Measurements from ENCODE around the gene HS2ST1. TPM values are rescaled to one million over a fixed set of nuclear protein-coding genes. Genes with fewer than 3 reads are reported as not detected.

The HS2ST1 gene
- total and polyA plus RNA-seq, 2 donors (not counting 3 experiments of a cell fraction or from before 2014, with no cell fraction given): 5.5 to 31.2 TPM

- no peaks in the 10 kb centered on the region for H3K36me3 ChIP-seq (ENCODE audit: control insufficient read depth in 2 of 2, extremely low read depth in 1 of 2, insufficient read depth in 2 of 2, low read length in 2 of 2)
- H3K4me1 ChIP-seq (ENCODE audit: control insufficient read depth, extremely low read depth, insufficient read depth, low read length): no peaks in the 10 kb centered on the region
- ChIA-PET POLR2A (no interaction called here), CTCF (interaction anchor here (0.8 kb wide), 1 partner anchor 9 kb away, joined by 4 read pairs; no protein-coding TSS in a partner anchor)
- no peaks in the 10 kb centered on the region for H3K9me1 ChIP-seq (replicated peaks; ENCODE audit: control insufficient read depth, extremely low read depth, insufficient read depth, low read length)
- H3K9me3 ChIP-seq (replicated peaks; ENCODE audit: control insufficient read depth, insufficient read depth, low read length): no peaks in the 10 kb centered on the region
- H3K27me3 ChIP-seq (ENCODE audit: control insufficient read depth in 2 of 2, insufficient read depth in 2 of 2, low read length in 2 of 2): no peaks in the 10 kb centered on the region
- dilution Hi-C loops (cut with MboI; ENCODE audit: extremely low pct_ligation_motif_present, low sequenced_read_pairs) (no loop called here), intact Hi-C loops (cut with micrococcal nuclease) (no loop called here)
- DNase-seq (ENCODE audit: low read depth, low spot score): no peak
- no peak overlapping the region for H3K4me3 ChIP-seq (replicated peaks in 1 of 3; ENCODE audit: insufficient read depth in 1 of 3, low read depth in 1 of 3, low read length in 3 of 3)
- no peak overlapping the region for H3K4me2 ChIP-seq (ENCODE audit: insufficient read depth, low read length)
- no peaks in the 10 kb centered on the region for H3K79me2 ChIP-seq (ENCODE audit: control insufficient read depth, insufficient read depth, low read length)
- no peak overlapping the region for H3K9ac ChIP-seq (replicated peaks; ENCODE audit: extremely low read depth, insufficient read depth, low read length)
- H2AFZ ChIP-seq (ENCODE audit: low read depth, low read length): no peak overlapping the region
- no TSS peak for BruUV-seq (replicated peaks)
- no peak for FAIRE-seq
- H4K20me1 ChIP-seq (replicated peaks; ENCODE audit: control insufficient read depth, extremely low read depth, insufficient read depth, low read length): no peaks in the 10 kb centered on the region
- H3K27ac ChIP-seq (ENCODE audit: insufficient read depth, low read depth, low read length): no peak overlapping the region
- TF ChIP-seq MAX (IDR thresholded peaks at IDR 0.05; ENCODE audit: insufficient read depth, insufficient read length) (no peak), MYC (IDR thresholded peaks at IDR 0.05; ENCODE audit: low read depth, low read length) (no peak), EZH2 (IDR thresholded peaks at IDR 0.05; ENCODE audit: borderline replicate concordance, low read depth, low read length, severe bottlenecking) (no peak), GATA2 (IDR thresholded peaks at IDR 0.05; ENCODE audit: insufficient read depth, insufficient read length, low read depth, low read length) (no peak), POLR2A (IDR thresholded peaks at IDR 0.05; ENCODE audit: low read depth, low read length) (no peak), FOS (IDR thresholded peaks at IDR 0.05; ENCODE audit: borderline replicate concordance, insufficient read depth, low read length) (no peak), JUN (IDR thresholded peaks at IDR 0.05; ENCODE audit: borderline replicate concordance, insufficient read depth, insufficient read length, low read depth) (no peak), CTCF (IDR thresholded peaks at IDR 0.05; ENCODE audit: extremely low read depth in 1 of 2, insufficient read depth in 1 of 2, low read depth in 1 of 2, low read length in 2 of 2) (no peak), POLR2AphosphoS5 (IDR thresholded peaks at IDR 0.05; ENCODE audit: insufficient read depth, low read depth, low read length) (no peak)
Observed at GRCh38 chr1:87103074-87103473, 188.6 kb downstream of the HS2ST1 start.
